ENCODE results near the gene ARMH3.

The ARMH3 gene

DNA sequence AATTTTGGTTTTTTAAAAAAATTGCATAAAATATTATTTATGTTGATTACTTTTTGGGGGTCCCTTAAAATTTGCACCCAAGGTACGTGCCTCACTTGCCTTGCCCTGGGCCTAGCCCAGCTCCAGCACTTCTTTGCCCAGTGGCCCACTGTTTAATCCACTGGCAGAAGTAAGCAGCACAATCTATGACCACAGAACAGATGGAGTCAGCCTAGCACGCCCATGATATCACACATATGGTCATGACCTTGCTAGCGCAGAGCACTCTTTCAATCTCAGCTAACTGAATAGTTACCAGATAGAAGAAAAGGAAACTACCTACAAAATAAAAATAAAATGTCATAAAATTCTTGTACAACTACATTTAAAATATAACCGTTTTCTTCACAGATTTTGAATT is 243.4 kb downstream of the ARMH3 start:
- DNase-seq (ENCODE audit: low read depth), result no peak
- TF ChIP-seq, protein P1, sequence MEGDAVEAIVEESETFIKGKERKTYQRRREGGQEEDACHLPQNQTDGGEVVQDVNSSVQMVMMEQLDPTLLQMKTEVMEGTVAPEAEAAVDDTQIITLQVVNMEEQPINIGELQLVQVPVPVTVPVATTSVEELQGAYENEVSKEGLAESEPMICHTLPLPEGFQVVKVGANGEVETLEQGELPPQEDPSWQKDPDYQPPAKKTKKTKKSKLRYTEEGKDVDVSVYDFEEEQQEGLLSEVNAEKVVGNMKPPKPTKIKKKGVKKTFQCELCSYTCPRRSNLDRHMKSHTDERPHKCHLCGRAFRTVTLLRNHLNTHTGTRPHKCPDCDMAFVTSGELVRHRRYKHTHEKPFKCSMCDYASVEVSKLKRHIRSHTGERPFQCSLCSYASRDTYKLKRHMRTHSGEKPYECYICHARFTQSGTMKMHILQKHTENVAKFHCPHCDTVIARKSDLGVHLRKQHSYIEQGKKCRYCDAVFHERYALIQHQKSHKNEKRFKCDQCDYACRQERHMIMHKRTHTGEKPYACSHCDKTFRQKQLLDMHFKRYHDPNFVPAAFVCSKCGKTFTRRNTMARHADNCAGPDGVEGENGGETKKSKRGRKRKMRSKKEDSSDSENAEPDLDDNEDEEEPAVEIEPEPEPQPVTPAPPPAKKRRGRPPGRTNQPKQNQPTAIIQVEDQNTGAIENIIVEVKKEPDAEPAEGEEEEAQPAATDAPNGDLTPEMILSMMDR (IDR thresholded peaks at IDR 0.05; ENCODE audit: low read depth, low read length, missing control alignments), result no peak
- H3K4me3 ChIP-seq (ENCODE audit: low read depth, low read length), result no peak overlapping the region

DNA sequence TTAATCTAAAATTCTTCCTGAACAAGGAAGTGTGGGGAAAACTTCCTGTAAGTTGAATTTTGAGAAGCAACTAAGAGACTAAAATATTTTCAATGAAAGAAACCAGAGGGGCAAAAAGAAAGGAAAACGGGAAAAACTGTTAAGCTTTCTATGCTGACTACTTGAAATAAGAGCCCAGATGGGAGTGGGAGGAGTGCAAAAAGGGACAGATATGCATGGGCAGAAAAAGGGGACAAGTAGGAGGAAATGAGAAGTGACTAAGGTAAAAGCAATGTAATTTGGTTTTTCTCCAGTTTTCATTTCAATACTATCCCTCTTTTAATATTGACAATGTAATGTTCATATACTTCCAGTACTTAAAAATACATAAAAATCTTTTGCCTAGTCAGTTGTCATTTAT is 248.8 kb downstream of the ARMH3 start:
- DNase-seq (ENCODE audit: low read depth), result no peak
- TF ChIP-seq, protein P1 (IDR thresholded peaks at IDR 0.05; ENCODE audit: low read depth, low read length, missing control alignments), result no peak
- no peak overlapping the region for H3K4me3 ChIP-seq (ENCODE audit: low read depth, low read length)

DNA sequence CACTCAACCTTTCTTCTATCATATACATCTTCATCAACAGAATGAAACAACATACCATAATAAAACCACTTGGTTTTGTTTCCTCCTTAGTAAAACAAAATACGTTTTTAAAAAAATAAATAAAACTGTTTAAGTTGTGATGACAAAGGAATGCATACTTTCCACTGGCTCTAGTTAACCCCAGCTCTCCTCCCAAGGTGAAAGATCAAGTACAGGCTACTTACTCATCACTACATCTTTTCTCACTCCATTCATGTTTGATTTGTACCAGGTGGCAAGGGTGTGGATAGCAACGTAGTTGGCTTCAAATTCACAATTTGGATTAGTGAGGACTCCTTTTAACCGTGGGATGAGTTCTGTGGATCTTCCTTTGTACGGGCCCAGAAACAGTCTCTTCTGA is 252.5 kb downstream of the ARMH3 start:
- DNase-seq (ENCODE audit: low read depth), result no peak
- TF ChIP-seq, protein P1 (IDR thresholded peaks at IDR 0.05; ENCODE audit: low read depth, low read length, missing control alignments), result no peak
- no peak overlapping the region for H3K4me3 ChIP-seq (ENCODE audit: low read depth, low read length)

DNA sequence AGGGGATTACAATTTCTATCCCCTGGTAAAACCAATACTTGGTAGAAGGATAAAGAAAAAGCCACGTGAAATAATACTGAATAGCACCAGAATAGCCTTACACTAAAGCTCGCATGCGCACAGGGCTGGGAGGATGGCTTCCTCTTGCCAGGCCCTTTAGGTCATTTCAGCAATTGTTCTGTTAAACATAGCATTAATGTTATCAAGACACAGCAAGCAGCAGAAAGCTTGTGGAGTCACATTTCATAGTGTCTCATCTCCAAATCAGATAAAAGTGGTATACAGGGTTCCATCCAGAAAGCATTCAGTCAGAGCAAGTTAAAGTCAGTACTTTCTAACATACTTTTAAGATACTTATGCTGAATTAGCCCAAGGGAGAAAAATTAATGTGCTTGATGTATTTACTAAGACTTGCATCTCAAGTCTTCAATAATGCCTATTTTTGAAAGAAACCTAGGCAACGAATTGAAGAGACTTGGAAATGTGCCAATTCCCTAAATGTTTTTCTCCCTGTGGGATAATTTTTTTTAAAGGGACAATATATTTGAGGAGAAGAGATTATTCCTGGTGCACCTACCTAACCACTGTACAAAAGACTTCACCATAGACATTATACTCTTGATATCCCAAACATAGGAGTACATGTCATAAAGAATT is 258.4 kb downstream of the ARMH3 start:
- TF ChIP-seq, protein P1 (IDR thresholded peaks at IDR 0.05; ENCODE audit: low read depth, low read length, missing control alignments), result no peak
- H3K4me3 ChIP-seq (ENCODE audit: low read depth, low read length), result no peak overlapping the region
- no peak for DNase-seq (ENCODE audit: low read depth)
